AG04449 (cell line): ENCODE measurements around the gene ALDH1A2.
"Not testable (repeated sequence)": the region's sequence is repeated elsewhere in the genome, so short reads cannot be mapped to it uniquely, and the experiment has no call there.

ENCODE experiments used
- CTCF ChIA-PET: fragments of 350-600 bp; formaldehyde crosslinking; extraction: SDS; loops from one replicate; lab custom pipeline; 2021; ENCODE audit warnings: antibody characterized with exemption; lab: Yijun Ruan, JAX
- POLR2A ChIA-PET: fragments of 400-600, 350-600 bp; formaldehyde crosslinking; extraction: SDS; loops from one replicate; lab custom pipeline; 2020; ENCODE audit warnings: antibody characterized with exemption, inconsistent platforms; lab: Yijun Ruan, JAX
- DNase-seq: peaks from one replicate; pipeline ENCODE4 v3.0.0-alpha.2; 2010; ENCODE audit warnings: low read depth, low spot score
- H3K4me3 ChIP-seq: 2 replicates; pipeline ENCODE4 v1.5.1; 2011; ENCODE audit warnings: low read depth, mild to moderate bottlenecking, control low read depth, low read length
- TF ChIP-seq, protein P1 (sequence below): IDR thresholded peaks from one replicate; pipeline ENCODE4 v1.5.1; 2011; ENCODE audit warnings: mild to moderate bottlenecking, moderate library complexity, low read length, control low read depth, inconsistent platforms; ENCODE audit not compliant: insufficient read depth; ENCODE audit errors: missing control alignments

The ALDH1A2 gene

GRCh38 chr15:58010983-58011382, 54.5 kb downstream of the ALDH1A2 start:
- TF ChIP-seq, protein P1, sequence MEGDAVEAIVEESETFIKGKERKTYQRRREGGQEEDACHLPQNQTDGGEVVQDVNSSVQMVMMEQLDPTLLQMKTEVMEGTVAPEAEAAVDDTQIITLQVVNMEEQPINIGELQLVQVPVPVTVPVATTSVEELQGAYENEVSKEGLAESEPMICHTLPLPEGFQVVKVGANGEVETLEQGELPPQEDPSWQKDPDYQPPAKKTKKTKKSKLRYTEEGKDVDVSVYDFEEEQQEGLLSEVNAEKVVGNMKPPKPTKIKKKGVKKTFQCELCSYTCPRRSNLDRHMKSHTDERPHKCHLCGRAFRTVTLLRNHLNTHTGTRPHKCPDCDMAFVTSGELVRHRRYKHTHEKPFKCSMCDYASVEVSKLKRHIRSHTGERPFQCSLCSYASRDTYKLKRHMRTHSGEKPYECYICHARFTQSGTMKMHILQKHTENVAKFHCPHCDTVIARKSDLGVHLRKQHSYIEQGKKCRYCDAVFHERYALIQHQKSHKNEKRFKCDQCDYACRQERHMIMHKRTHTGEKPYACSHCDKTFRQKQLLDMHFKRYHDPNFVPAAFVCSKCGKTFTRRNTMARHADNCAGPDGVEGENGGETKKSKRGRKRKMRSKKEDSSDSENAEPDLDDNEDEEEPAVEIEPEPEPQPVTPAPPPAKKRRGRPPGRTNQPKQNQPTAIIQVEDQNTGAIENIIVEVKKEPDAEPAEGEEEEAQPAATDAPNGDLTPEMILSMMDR, result no peak
- ChIA-PET CTCF (no interaction called here), POLR2A (interaction anchor here (0.5 kb wide), 1 partner anchor 48 kb away, joined by 3 read pairs; no protein-coding TSS in a partner anchor)
- H3K4me3 ChIP-seq, result no peak overlapping the region
- no peak for DNase-seq

GRCh38 chr15:58003810-58004209, 61.7 kb downstream of the ALDH1A2 start:
- TF ChIP-seq, protein P1, result no peak
- POLR2A ChIA-PET, result no interaction called here
- CTCF ChIA-PET, result no interaction called here
- no peak overlapping the region for H3K4me3 ChIP-seq
- no peak for DNase-seq

DNA sequence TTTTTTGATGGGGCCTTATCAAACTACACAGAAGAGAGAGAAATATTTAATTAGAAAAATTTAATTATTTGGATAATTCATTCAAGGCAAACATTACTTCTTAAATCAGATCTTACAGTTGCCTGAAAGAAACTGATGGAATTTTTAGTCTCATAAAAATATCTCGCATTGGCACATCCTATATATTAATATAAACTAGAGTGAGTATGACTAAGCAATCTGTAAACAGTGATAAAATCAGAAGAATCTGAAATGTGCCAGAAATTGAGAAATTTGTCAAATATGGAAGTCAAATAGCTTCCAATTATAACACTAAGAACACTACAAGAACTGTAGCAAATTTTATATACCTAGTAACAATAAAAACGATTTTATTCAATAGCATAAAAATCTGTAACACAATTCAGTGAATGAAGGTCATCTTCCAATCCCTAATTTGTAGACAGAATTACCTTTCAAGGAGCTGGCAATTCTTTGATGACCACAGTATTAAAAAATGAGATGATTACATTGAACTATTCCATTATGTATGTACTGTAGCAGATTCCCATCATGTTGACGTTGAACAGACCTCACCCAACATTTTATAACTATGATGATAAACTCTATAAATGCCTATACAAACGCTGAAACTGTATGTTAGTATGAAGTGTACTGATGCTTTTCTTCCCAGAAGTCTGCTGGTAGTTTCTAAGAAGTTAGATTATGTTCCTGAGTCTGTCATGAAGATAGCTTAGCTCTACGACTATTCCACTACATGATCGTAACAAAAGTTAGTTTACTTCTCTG, 63.0 kb downstream of the ALDH1A2 start:
- no peak overlapping the region for H3K4me3 ChIP-seq
- no peak for DNase-seq
- POLR2A ChIA-PET, result no interaction called here
- TF ChIP-seq, protein P1, result no peak
- CTCF ChIA-PET, result no interaction called here

GRCh38 chr15:57999699-58000098, 65.8 kb downstream of the ALDH1A2 start:
- H3K4me3 ChIP-seq, POLR2A ChIA-PET, DNase-seq, CTCF ChIA-PET: not testable (repeated sequence)

DNA sequence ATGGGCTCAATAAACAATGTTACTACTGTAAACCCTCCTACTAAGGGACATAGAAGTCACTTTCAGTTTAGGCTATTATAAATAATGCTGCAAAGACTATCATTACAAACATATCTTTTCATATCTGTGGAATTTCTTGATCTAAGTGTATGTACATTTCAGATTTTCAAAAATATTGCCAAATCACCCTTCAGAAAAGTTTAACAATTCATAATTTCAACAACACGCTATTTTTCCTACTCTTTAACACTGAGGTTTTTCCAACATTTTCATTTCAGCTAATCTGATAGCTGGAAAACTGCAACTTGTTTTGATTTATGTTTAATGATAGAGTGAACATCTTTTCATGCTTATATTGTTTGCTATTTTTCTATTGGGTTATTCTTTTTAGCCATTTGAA, 69.0 kb downstream of the ALDH1A2 start:
- DNase-seq, result no peak
- no peak overlapping the region for H3K4me3 ChIP-seq
- POLR2A ChIA-PET, result no interaction called here
- CTCF ChIA-PET, result interaction anchor here (1.0 kb wide), 1 partner anchor 70 kb away, joined by 3 read pairs; no protein-coding TSS in a partner anchor
- TF ChIP-seq, protein P1, result no peak

- ChIA-PET CTCF (no interaction called here), POLR2A (no interaction called here)
- H3K4me3 ChIP-seq, result no peak overlapping the region
- TF ChIP-seq, protein P1, result no peak
- no peak for DNase-seq
These were observed 71.1 kb downstream of the ALDH1A2 start for GRCh38 chr15:57994221-57995049.
